ENCODE results near the gene EPSTI1.
A peak's percentile ranks its signal among the peaks of the same experiment; 100 is the strongest.

DNA sequence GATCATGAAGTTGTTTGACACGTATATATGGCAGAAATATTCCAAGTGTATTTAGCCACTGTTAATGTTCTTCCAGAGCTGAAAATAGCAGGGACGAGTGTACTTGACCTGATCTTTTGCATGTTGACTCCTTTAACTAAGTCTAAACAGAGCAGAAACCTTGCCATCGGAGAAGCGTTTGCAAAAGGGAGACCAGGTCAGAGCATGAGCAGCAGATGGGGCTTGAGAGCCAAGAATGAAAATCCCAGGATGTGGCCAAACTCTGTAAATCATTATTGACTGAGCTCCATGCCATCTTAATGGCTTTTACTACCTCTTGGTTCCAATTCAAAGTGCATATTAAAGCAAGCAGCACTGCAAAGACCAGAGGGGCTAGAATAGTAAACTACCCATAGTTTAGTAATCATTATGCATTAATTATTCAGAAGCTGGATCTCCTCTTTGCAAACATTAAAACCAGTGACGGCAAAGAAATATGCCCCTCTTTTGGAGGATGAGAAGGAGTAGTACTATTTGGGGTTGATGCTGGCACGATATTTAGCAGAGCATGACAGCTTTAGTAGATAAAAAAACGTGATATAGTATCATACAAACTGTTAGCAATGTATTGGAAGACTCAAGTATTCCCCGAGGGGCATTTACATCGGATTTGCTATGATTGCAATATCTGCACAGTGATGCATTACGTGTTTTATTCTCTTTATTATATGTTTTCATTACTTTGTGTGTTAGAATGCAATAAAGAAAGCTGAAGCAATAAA lies 154.9 kb downstream of the EPSTI1 start:
- TF ChIP-seq, protein P1, sequence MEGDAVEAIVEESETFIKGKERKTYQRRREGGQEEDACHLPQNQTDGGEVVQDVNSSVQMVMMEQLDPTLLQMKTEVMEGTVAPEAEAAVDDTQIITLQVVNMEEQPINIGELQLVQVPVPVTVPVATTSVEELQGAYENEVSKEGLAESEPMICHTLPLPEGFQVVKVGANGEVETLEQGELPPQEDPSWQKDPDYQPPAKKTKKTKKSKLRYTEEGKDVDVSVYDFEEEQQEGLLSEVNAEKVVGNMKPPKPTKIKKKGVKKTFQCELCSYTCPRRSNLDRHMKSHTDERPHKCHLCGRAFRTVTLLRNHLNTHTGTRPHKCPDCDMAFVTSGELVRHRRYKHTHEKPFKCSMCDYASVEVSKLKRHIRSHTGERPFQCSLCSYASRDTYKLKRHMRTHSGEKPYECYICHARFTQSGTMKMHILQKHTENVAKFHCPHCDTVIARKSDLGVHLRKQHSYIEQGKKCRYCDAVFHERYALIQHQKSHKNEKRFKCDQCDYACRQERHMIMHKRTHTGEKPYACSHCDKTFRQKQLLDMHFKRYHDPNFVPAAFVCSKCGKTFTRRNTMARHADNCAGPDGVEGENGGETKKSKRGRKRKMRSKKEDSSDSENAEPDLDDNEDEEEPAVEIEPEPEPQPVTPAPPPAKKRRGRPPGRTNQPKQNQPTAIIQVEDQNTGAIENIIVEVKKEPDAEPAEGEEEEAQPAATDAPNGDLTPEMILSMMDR (IDR thresholded peaks at IDR 0.05) = peak in 2 of 6 experiments; percentile 7 to 21
- TF ChIP-seq POLR2A (IDR thresholded peaks at IDR 0.05) = no peak
